Stimulated activated CD8-positive, alpha-beta memory T cell treated with anti-CD3 and anti-CD28 coated beads, Interleukin-7, amount 100 ng/mL, for 1 hour (primary cell): ENCODE measurements around the gene SETD7.
A peak's percentile ranks its signal among the peaks of the same experiment; 100 is the strongest.

Experiments
- DNase-seq, 2 donors: peaks; one replicate each; pipeline ENCODE4 v3.0.0-alpha.2; 2020; ENCODE audit warnings: low read depth in 2 of 2

Gene SETD7

GRCh38 chr4:139574641-139575040, 18.6 kb upstream of the SETD7 start:
- no peak for DNase-seq

DNA sequence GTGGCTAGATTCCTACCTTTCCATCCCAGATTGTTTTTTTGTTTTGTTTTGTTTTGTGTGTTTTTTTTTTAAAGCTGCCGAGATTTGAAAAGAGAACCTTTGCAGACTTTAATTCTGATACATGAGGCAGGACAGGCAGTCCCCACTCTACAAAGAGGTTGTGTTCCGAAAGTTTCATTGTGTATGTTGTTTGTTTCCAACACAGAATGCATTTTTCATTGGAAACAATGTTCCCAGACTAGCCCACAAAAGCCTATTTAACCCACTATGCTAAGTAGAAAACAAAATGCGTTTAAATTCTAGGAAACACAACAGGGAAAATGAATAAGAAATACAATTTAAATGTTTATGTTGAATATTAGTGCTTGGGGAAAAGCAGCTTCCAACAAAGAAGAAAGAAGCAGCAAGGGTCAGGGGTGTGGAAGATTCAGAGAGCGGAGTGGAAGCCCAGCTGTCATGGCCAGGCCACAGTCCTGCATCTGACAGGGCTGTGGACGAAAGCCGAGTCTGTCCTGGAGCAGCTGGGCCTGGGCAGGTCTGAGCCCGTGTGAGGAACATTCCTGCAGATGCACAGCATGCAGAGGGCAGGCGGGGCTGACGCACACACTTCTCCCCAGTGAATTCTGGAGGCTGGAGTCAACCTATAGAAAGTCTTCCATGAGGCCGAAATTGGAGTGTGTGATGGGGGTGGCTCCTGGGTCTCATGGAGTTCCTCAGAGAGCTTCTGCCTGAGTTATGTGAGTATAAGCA, 12.4 kb upstream of the SETD7 start:
- no peak for DNase-seq

GRCh38 chr4:139567159-139567870, 11.3 kb upstream of the SETD7 start:
- DNase-seq: no peak

- no peak for DNase-seq
Measured at GRCh38 chr4:139564502-139564901, 8.5 kb upstream of the SETD7 start.

DNA sequence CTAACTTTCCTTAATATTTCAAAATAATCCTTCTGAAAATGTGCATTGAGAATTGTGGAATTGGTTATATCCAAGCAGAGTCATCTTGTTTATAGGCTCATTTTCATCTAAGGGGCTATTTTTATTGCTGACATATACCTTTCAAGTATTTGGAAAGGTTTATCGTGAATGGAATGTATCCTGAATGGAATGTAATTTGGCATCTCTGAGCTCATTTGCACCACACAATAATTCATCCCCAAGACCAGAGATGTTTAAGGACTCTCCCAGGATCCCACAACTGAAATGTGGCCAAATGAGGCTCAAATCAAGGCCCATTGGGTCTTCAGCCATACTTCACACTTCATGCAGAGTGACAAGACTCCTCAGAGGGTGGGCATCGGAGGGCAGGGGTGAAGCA, 7.5 kb upstream of the SETD7 start:
- no peak for DNase-seq

- no peak for DNase-seq
Measured at GRCh38 chr4:139562839-139563238, 6.8 kb upstream of the SETD7 start.

DNA sequence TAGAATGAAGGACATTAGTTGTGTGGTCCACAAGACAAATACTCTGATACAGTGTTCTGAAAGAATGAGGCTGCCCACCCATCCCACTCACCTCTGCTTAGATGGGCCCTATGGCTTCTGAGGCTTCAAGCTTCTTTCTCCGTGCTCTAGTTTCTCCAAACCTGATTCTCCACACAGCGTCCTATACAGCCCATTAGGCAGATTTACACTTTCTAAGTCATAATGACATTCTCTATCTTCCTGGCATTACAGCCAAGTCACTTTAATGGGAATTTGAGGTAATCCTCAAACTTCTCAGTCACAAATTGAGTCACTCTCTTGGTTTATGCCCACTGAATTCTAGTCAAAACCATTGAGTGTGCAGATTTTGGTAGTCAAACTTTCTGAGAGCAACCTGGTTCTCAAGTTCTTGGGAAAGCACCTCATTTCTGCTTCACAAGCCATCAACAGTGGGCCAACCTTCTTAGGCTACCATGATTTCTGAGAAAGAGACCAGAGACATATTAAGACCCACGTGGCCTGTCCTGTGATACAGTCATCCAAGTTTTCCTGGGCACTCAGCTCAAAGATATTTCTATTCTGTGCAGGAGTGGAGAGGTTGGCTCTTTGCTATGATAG, 6.2 kb upstream of the SETD7 start:
- DNase-seq: no peak

DNA sequence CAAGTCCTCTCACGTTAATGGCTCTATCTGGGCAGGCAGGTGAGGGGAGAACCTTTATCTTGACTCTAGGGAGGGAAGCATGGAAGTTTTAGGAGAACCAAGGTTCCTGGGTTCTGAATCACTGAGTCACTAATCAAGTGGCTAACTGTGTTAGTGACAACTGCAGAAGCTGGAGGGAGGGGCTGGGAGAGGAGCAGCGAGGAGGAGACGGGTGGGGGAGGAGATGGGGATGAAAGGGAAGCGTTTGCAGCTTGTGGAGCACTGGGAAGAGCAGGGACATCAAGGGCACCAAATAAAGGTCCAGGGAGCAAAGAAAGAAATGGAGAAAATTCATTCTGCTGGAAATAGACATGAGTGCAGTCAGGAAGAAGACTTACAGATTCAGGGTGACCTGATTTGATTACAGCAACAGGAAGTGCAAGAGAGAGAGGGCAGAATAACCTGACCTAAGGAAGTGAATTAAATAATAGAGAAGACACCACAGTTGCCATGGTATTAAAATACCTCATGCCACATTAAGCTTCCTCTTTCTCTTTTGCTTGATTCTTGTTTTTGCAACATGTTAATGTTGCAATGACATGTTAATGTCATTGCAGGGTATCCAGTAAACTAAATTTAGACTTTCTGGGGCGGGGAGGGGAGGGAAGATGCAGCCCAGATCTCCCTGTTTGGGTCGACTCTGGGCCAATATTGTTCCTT, 4.5 kb upstream of the SETD7 start:
- no peak for DNase-seq

DNA sequence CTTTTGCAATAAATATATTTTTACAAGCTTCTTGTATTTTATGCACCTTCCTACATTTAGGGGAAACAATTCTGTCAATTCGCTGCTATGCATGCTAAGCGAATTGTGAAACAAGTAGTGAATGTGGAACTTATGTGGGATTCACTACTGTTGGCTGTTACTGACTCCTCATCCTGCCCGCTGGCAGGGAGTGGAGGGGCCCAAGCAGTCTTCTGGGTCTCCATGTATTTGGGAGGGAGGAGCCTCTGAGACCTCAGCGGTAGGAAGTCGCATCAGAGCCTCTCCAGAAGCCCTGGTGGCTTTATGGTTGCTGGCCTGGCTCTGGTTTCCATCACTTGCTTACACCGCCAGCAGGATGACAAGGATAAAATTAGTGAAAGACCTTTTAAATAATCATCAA, 3.7 kb upstream of the SETD7 start:
- DNase-seq: no peak

- DNase-seq: no peak
Measured at GRCh38 chr4:139559089-139559479, 3.1 kb upstream of the SETD7 start.

GRCh38 chr4:139558235-139559088, 2.4 kb upstream of the SETD7 start:
- DNase-seq: no peak

- no peak for DNase-seq
Measured at GRCh38 chr4:139557556-139558110, 1.6 kb upstream of the SETD7 start.

DNA sequence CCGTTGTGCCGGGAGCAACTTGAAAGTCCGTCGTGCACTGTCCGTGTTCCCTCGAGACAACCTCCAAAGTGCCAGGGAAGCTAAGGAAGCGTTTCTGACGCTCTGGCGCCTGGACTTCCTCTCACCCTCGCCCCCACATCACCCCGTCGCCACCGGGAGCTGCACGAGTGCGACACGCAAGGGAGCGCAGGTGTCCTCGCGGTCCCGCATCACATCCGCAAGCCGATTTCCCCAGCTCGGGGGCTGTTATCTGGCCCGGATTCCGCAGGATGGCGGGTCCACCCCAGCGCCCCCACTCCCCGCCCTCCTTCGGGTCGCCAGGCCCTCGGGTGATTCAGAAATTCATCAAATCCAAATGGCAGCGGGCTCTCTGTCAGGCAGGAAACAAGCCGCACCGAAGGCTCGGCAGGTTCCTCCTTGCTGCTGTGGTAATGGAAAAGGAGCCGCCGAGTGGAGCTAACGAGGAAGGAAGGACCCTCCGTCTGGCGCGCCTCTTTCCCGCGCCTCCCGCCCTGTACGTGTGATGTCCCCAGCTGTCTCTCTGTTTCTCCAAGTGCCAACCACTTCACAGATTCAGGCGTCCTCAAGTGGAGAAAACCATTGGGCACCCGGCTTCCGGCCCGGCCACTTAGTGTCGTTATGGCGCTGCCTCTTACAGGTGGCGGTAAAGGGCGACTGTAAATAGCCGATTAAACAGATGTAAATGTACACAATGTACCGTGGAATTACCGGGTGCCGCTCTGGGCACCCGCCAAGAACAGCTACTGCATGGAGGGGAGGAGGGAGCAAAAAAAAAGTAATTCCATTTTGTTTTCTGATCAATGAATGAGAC, 921 bp upstream of the SETD7 start:
- DNase-seq: no peak

- no peak for DNase-seq
Measured at GRCh38 chr4:139555705-139556070, 331 bp downstream of the SETD7 start.

GRCh38 chr4:139554893-139555704, 920 bp downstream of the SETD7 start:
- peak in 1 of 2 donors; percentile 45 for DNase-seq

DNA sequence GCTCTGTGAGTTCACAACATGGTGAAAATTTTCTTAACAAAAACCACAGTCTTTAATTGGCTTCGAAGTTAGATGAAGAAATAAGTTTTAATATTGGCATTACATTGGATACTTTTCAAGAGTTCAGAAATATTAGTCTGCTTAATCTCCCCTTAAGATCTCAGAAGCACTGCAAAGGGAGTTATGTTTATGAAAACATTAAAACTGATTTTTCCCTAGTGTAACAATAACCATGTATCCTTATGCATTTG, 1.5 kb downstream of the SETD7 start:
- no peak for DNase-seq

DNA sequence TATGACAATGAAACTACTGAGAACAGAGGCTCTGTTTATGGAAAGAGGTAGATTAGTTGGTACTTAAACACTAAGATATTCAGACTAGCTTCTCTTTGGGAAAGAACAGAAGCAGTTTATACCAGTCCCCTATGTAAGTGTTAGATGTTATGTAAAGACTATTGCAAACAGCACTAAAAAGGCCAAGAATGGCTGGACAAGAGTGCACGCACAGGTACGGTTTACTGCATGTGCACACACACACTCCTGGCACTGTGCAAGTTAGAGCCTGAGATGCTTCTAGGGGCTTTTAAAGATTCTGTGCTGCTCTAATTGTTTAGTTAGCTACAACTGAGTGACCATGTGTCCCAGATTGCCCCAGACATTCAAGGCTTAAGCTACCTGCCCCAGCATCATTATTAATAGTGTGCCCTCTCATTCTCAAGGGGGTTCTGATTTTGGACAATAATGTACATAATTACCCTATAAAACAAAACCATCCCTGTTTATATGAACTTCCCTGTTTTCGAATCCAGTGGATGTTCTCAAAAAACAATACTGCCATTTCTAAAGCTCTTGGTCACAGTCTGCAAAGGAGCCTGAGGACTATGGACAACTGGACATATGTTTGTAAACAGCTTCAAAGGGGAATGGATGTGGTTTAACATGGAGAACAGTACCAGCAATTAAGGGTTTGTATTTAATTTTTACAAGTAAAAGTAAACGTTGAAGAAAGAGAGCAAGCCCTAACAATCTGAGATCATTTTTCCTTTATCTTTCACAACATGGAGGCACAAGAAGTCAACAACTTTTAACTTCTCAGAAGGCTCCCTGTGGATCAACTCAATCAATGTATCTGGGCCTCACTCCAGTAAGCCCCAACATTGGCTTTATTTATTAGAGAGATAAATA, 2.0 kb downstream of the SETD7 start:
- no peak for DNase-seq

DNA sequence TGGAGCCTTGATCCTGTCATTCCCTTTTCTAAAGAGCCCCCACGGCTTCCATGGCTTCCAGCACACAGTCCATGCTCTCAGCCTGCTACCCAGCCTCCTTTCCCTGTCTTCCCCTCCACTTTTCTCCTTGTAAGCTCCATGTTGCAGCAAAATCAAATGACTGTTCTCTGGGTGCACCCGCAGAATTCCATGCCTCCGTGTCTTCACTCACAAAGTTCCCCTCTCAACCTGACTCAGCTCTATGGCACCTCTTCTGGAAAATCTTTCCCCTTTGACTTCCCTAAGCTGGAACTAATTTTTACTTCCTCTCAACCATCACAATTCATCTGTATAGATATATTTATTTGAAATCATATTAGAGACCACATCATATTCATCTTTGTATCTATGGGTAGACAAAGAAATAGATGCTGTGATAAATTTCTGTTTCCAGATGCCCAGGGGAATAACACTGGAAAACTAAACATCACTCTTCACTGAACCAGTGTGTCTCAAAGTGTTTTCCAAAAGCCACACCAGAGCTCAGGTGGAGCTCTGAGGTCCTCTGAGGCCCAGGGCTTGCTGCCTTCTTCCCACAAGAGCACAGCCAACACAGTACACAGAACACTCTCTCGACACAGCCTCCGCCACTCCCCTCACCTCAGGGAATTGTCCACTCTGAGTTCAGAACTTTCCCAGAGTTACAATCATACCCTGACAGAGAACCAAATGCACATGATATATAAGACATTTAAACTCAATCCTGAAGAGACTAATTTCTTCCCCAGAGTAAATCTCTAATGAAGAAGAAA, 3.3 kb downstream of the SETD7 start:
- no peak for DNase-seq
